SIG-M5 treated with dmso at 0.1 percent for 504 hours (cell line): ENCODE data around the gene TMEM45A.

ENCODE experiments used
- DNase-seq: peaks from one replicate; lab custom pipeline; 2025; ENCODE audit not compliant: unreplicated experiment; lab: John Stamatoyannopoulos, UW

TMEM45A gene

DNA sequence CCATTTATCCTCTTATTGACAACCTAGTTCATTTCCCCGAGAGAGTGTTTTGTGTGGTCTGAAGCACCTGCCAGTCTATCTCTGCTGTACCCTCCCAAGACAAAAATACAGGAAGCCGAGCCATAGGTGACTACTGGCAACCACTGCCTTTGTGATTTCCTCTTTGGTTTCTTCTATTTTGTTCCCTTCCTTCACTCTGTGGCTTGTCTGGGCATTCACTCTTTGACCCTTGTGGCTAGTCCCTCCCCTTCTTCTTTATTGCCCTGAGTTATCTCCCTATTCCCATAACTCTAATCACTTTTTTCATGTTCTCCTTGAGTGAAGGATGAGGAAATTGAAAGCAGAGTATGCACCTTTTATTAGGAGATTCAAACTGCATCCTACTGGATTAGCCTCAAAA is 116.9 kb downstream of the TMEM45A start, which contains the start of gene ADGRG7:
Gene ADGRG7 (plus strand): TSS at position 297 of the 400 bp plus-strand sequence. CDS start 256 bp downstream, outside the sequence.
- DNase-seq: no peak

GRCh38 chr3:100609963-100610362 is 117.5 kb downstream of the TMEM45A start:
- DNase-seq: no peak

DNA sequence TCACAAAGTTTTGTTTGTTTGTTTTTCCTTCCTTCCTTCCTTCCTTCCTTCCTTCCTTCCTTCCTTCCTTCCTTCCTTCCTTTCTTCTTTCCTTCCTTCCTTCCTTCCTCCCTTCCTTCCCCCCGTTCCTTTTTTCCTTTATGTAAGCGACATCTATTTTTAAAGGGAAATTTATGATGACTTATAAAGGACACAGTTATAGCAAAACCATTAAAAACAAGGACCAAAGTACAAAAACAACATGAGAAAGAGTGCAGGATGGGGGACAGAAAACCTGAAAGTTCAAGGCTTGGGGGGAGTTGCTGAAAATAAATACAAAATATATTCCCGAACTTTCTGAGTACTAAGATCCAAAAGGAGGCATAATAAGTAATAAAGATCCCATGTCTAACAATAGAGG is 118.8 kb downstream of the TMEM45A start:
- no peak for DNase-seq

GRCh38 chr3:100613721-100614390 is 121.4 kb downstream of the TMEM45A start:
- DNase-seq: no peak

DNA sequence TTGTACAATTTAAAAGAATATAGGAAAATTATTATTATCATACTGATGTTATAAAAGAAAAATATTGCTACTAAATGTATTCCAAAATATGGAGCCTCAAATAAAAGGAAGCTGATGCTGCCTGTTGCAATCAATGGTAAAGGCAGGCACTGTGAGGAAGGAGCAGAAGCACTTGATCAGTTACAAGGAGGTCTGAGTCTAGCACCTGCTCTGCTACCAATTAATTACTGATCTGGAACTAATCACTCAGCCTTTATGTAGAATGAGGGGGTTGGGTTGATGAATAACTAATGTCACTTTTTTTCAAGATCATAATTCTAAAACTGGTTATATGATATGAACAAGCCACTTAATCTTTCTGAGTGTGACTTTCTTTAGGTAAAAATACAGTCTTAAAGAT is 122.5 kb downstream of the TMEM45A start:
- DNase-seq: no peak

DNA sequence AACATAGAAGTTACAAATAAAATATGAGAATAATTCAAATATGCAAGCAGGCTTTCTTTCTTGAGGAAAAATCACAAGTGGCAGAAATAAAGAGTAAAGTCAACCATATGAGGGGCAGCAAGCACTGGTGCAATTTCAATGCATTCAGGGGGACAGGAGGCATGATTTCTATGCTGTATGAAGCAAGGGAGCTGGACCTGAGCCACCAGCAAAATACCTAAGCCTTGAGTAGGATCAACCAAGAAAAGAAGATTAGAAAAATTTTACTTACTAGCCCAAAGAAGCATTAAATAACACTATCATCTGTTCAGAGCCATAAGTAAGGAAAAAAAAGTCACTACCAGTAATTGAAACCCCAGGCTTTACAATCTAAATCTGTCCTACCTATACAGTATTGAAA is 123.3 kb downstream of the TMEM45A start:
- DNase-seq: no peak

- no peak for DNase-seq
Observed at GRCh38 chr3:100621251-100621650, 128.8 kb downstream of the TMEM45A start.
